ENCODE results near the gene OSBP. TPM values are rescaled to one million over a fixed set of nuclear protein-coding genes. Genes with fewer than 3 reads are reported as not detected.

Gene OSBP
- total RNA-seq, 1 donor from 2014 or later, result 39.5 TPM

GRCh38 chr11:59616396-59616982 is 915 bp upstream of the OSBP start:
- TF ChIP-seq CTCF (IDR thresholded peaks at IDR 0.05; ENCODE audit: unreplicated experiment), result no peak
- Mint-ChIP-seq H3K27ac (ENCODE audit: unreplicated experiment) (peak overlapping the region; percentile 74), H3K4me1 (ENCODE audit: unreplicated experiment) (peaks cover 39% of the 10 kb centered on the region), H3K4me3 (ENCODE audit: unreplicated experiment) (peak overlapping the region; percentile 81), H3K9me3 (ENCODE audit: unreplicated experiment) (no peaks in the 10 kb centered on the region), H3K27me3 (ENCODE audit: unreplicated experiment) (peaks cover 10% of the 10 kb centered on the region), H3K36me3 (ENCODE audit: low read depth, unreplicated experiment) (peaks cover 7% of the 10 kb centered on the region)
- no peak for DNase-seq (ENCODE audit: low spot score)

GRCh38 chr11:59615120-59615636 is 396 bp downstream of the OSBP start:
- Mint-ChIP-seq H3K4me3 (ENCODE audit: unreplicated experiment) (peak overlapping the region; percentile 97), H3K9me3 (ENCODE audit: unreplicated experiment) (no peaks in the 10 kb centered on the region), H3K4me1 (ENCODE audit: unreplicated experiment) (peaks cover 34% of the 10 kb centered on the region), H3K36me3 (ENCODE audit: low read depth, unreplicated experiment) (peaks cover 8% of the 10 kb centered on the region), H3K27me3 (ENCODE audit: unreplicated experiment) (peaks cover 10% of the 10 kb centered on the region), H3K27ac (ENCODE audit: unreplicated experiment) (peak overlapping the region; percentile 93)
- DNase-seq (ENCODE audit: low spot score), result no peak
- no peak for TF ChIP-seq CTCF (IDR thresholded peaks at IDR 0.05; ENCODE audit: unreplicated experiment)

- Mint-ChIP-seq H3K4me1 (ENCODE audit: unreplicated experiment) (peaks cover 33% of the 10 kb centered on the region), H3K36me3 (ENCODE audit: low read depth, unreplicated experiment) (peaks cover 14% of the 10 kb centered on the region), H3K9me3 (ENCODE audit: unreplicated experiment) (no peaks in the 10 kb centered on the region), H3K4me3 (ENCODE audit: unreplicated experiment) (peak overlapping the region; percentile 97), H3K27me3 (ENCODE audit: unreplicated experiment) (peaks cover 10% of the 10 kb centered on the region), H3K27ac (ENCODE audit: unreplicated experiment) (peak overlapping the region; percentile 93)
- no peak for TF ChIP-seq CTCF (IDR thresholded peaks at IDR 0.05; ENCODE audit: unreplicated experiment)
- no peak for DNase-seq (ENCODE audit: low spot score)
Observed at GRCh38 chr11:59614277-59615119, 1.1 kb downstream of the OSBP start.

- peaks cover 37% of the 10 kb centered on the region for H3K36me3 Mint-ChIP-seq (ENCODE audit: low read depth, unreplicated experiment)
- no peak overlapping the region for H3K4me3 Mint-ChIP-seq (ENCODE audit: unreplicated experiment)
- peaks cover 19% of the 10 kb centered on the region for H3K4me1 Mint-ChIP-seq (ENCODE audit: unreplicated experiment)
- H3K27ac Mint-ChIP-seq (ENCODE audit: unreplicated experiment), result no peak overlapping the region
- H3K9me3 Mint-ChIP-seq (ENCODE audit: unreplicated experiment), result no peaks in the 10 kb centered on the region
- no peak for DNase-seq (ENCODE audit: low spot score)
- no peak for TF ChIP-seq CTCF (IDR thresholded peaks at IDR 0.05; ENCODE audit: unreplicated experiment)
- peaks cover 10% of the 10 kb centered on the region for H3K27me3 Mint-ChIP-seq (ENCODE audit: unreplicated experiment)
Observed at GRCh38 chr11:59611570-59612565, 3.7 kb downstream of the OSBP start.

Data from endothelial cell (in vitro differentiated cells).